Measurements from ENCODE around the gene THRB. TPM values are rescaled to one million over a fixed set of nuclear protein-coding genes. Genes with fewer than 3 reads are reported as not detected.

THRB gene
- total RNA-seq, 1 experiment from 2014 or later = 5.8 TPM

GRCh38 chr3:24374801-24375200 is 119.8 kb downstream of the THRB start:
- ATAC-seq = no peak
- Mint-ChIP-seq H3K4me1 (peaks cover 6% of the 10 kb centered on the region), H3K4me3 (no peak overlapping the region), H3K27ac (no peak overlapping the region), H3K9me3 (no peaks in the 10 kb centered on the region), H3K36me3 (no peaks in the 10 kb centered on the region), H3K27me3 (ENCODE audit: low read depth) (no peaks in the 10 kb centered on the region)
- TF ChIP-seq CTCF (IDR thresholded peaks at IDR 0.05) (no peak), NFYB (CRISPR knock-in tag; conservative IDR thresholded peaks at IDR 0.05; ENCODE audit: low read depth) (no peak), CDX4 (CRISPR knock-in tag; IDR thresholded peaks at IDR 0.05; ENCODE audit: borderline replicate concordance) (no peak), MLX (CRISPR knock-in tag; IDR thresholded peaks at IDR 0.05) (no peak), GTF2I (CRISPR knock-in tag; conservative IDR thresholded peaks at IDR 0.05) (no peak), TP53 (CRISPR knock-in tag; IDR thresholded peaks at IDR 0.05) (no peak), FOXP4 (CRISPR knock-in tag; IDR thresholded peaks at IDR 0.05) (no peak), SOX15 (CRISPR knock-in tag; IDR thresholded peaks at IDR 0.05) (no peak), SMAD3 (CRISPR knock-in tag; IDR thresholded peaks at IDR 0.05; ENCODE audit: borderline replicate concordance) (no peak), OVOL2 (CRISPR knock-in tag; IDR thresholded peaks at IDR 0.05; ENCODE audit: borderline replicate concordance) (no peak), FOXK1 (CRISPR knock-in tag; IDR thresholded peaks at IDR 0.05) (no peak), JAZF1 (CRISPR knock-in tag; IDR thresholded peaks at IDR 0.05) (no peak), AR (CRISPR knock-in tag; IDR thresholded peaks at IDR 0.05) (no peak)
- no peak for DNase-seq (ENCODE audit: low spot score)
- ChIA-PET CTCF (no interaction called here), POLR2A (no interaction called here)

- Mint-ChIP-seq H3K9me3 (no peaks in the 10 kb centered on the region), H3K27me3 (ENCODE audit: low read depth) (no peaks in the 10 kb centered on the region), H3K27ac (peak overlapping the region; percentile 42; the same call in 1 of the 2 replicates), H3K4me3 (no peak overlapping the region), H3K36me3 (no peaks in the 10 kb centered on the region), H3K4me1 (peaks cover 6% of the 10 kb centered on the region)
- CTCF ChIA-PET = no interaction called here
- no peak for ATAC-seq
- POLR2A ChIA-PET = no interaction called here
- no peak for DNase-seq (ENCODE audit: low spot score)
- TF ChIP-seq AR (CRISPR knock-in tag; IDR thresholded peaks at IDR 0.05) = no peak
- TF ChIP-seq E2F4 (CRISPR knock-in tag; IDR thresholded peaks at IDR 0.05; ENCODE audit: borderline replicate concordance, low read depth) = no peak
- TF ChIP-seq EMX1 (CRISPR knock-in tag; IDR thresholded peaks at IDR 0.05) = no peak
- no peak for TF ChIP-seq PRRX2 (CRISPR knock-in tag; IDR thresholded peaks at IDR 0.05)
- no peak for TF ChIP-seq ETV6 (CRISPR knock-in tag; IDR thresholded peaks at IDR 0.05)
- TF ChIP-seq RELA (CRISPR knock-in tag; IDR thresholded peaks at IDR 0.05; ENCODE audit: borderline replicate concordance) = no peak
- no peak for TF ChIP-seq ZNF281 (CRISPR knock-in tag; IDR thresholded peaks at IDR 0.05)
Observed at GRCh38 chr3:24373198-24373959, 121.3 kb downstream of the THRB start.
